Tibial artery (tissue), 4 donors: ENCODE results near the gene JAKMIP2.

Source experiments
- DNase-seq, 2 donors: peaks; one replicate each; pipeline ENCODE4 v3.0.0-alpha.2; 2019
- H3K27ac ChIP-seq, 2 donors: fragments of 200-600 bp; sonication (generic) in 1 of 2; 1 replicate in 1 of 2; 2 replicates in 1 of 2; pipeline ENCODE4 v1.5.1; 2018 to 2019; ENCODE audit warnings: mild to moderate bottlenecking in 1 of 2
- H3K27me3 ChIP-seq, 2 donors: fragments of 200-600 bp; sonication (generic) in 1 of 2; one replicate each; pipeline versions ENCODE4 v1.5.1 to v1.6.0; 2016 to 2019
- H3K36me3 ChIP-seq, 3 donors: fragments of 200-600 bp; sonication (generic) in 2 of 3; one replicate each; pipeline ENCODE4 v1.5.1; 2016 to 2019; ENCODE audit warnings: mild to moderate bottlenecking in 2 of 3
- H3K4me1 ChIP-seq, 4 donors: fragments of 200-600 bp; sonication (generic) in 2 of 4; 1 replicate in 3 of 4; 2 replicates in 1 of 4; pipeline ENCODE4 v1.5.1; 2016 to 2019
- H3K4me3 ChIP-seq, 2 donors: fragments of 200-600 bp; sonication (generic) in 1 of 2; 1 replicate in 1 of 2; 2 replicates in 1 of 2; pipeline ENCODE4 v1.5.1; 2018 to 2019; ENCODE audit warnings: mild to moderate bottlenecking in 2 of 2
- H3K9me3 ChIP-seq, 3 donors: fragments of 200-600 bp; sonication (generic) in 1 of 3; one replicate each; pipeline ENCODE4 v1.5.1; 2016 to 2019
- intact Hi-C: fragments of 100-400 bp; cut with DNase I; formaldehyde crosslinking; loops from one replicate; pipeline ENCODE4 v1.15.0; 2023; ENCODE audit warnings: low total_unique reads
- TF ChIP-seq, protein P1 (sequence below), 2 experiments: fragments of 200-600 bp in 1 of 2; fragments of 450-650 bp in 1 of 2; IDR thresholded peaks; one replicate each; pipeline ENCODE4 v1.5.1; 2017 to 2019; ENCODE audit warnings: antibody characterized with exemption in 2 of 2, mild to moderate bottlenecking in 1 of 2, moderate library complexity in 1 of 2

The JAKMIP2 gene

DNA sequence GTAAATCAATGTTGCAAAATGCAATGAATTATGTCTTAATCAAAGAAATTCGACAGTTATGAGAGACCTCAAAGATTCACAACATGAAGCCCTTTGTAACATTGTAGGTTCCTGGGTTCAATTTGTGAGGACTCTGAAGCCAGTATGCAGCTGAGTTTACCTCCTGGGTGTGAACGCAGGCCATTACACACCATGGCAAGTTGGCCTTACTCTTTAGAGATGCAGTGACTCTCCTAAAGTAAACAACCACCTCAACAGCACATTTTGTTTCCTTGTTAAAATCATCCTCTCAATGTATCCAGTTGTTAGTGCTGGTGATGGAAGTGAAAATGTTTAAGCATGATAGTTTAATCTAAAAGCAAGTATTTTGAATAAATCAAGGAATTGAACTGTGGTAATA, 73.8 kb downstream of the JAKMIP2 start:
- Histone ChIP-seq H3K9me3 (no peaks in the 10 kb centered on the region), H3K4me1 (no peaks in the 10 kb centered on the region), H3K27ac (no peak overlapping the region), H3K27me3 (no peaks in the 10 kb centered on the region), H3K4me3 (no peak overlapping the region), H3K36me3 (no peaks in the 10 kb centered on the region)
- intact Hi-C loops, result no loop called here
- no peak for DNase-seq
- TF ChIP-seq, protein P1, sequence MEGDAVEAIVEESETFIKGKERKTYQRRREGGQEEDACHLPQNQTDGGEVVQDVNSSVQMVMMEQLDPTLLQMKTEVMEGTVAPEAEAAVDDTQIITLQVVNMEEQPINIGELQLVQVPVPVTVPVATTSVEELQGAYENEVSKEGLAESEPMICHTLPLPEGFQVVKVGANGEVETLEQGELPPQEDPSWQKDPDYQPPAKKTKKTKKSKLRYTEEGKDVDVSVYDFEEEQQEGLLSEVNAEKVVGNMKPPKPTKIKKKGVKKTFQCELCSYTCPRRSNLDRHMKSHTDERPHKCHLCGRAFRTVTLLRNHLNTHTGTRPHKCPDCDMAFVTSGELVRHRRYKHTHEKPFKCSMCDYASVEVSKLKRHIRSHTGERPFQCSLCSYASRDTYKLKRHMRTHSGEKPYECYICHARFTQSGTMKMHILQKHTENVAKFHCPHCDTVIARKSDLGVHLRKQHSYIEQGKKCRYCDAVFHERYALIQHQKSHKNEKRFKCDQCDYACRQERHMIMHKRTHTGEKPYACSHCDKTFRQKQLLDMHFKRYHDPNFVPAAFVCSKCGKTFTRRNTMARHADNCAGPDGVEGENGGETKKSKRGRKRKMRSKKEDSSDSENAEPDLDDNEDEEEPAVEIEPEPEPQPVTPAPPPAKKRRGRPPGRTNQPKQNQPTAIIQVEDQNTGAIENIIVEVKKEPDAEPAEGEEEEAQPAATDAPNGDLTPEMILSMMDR (IDR thresholded peaks at IDR 0.05), result no peak

DNA sequence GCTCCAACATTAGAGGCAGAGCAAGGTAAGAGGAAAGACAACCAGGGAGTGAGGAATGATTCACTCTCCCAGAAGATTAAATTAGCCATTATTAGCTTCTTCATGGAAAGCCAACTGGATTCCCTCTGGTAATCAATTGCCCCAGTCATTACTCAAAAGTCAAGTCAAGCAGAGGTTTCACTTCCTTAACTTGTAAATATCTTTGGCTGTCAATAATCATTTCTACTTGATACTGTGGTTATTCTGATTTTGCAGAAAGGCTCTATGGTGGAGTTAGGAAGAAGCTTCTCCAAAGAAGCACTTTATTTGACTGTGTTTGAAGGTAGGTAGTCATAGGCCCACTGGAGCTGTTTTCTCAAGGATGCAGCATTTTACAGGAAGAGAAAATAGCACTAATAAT, 78.0 kb downstream of the JAKMIP2 start:
- no peaks in the 10 kb centered on the region for H3K36me3 ChIP-seq
- H3K9me3 ChIP-seq, result no peaks in the 10 kb centered on the region
- TF ChIP-seq, protein P1 (IDR thresholded peaks at IDR 0.05), result no peak
- intact Hi-C loops, result no loop called here
- no peaks in the 10 kb centered on the region for H3K27me3 ChIP-seq
- no peak overlapping the region for H3K27ac ChIP-seq
- H3K4me3 ChIP-seq, result no peak overlapping the region
- no peak for DNase-seq
- H3K4me1 ChIP-seq, result no peaks in the 10 kb centered on the region

DNA sequence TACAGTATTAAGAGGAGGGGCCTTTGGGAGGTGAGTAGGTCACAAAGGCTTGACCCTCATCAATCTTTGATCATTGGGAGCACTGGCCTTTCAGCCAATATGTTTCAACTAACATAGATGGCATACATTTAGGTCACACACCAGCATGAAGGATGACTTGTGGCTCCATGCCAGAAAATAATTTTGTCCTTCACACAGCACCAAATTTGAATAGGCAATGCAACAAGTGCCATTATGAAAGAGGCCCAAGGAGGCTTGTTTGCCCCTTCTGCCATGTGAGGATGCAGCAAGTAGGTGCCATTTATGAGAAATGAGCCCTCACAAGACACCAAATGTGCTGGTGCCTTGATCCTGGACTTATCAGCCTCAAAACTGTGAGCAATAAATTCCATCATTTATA, 81.1 kb downstream of the JAKMIP2 start:
- H3K27ac ChIP-seq, result no peak overlapping the region
- H3K27me3 ChIP-seq, result peaks cover 0 to 4% of the 10 kb centered on the region in 2 donors
- no peak overlapping the region for H3K4me3 ChIP-seq
- TF ChIP-seq, protein P1 (IDR thresholded peaks at IDR 0.05), result no peak
- intact Hi-C loops, result no loop called here
- no peak for DNase-seq
- no peaks in the 10 kb centered on the region for H3K9me3 ChIP-seq
- H3K36me3 ChIP-seq, result no peaks in the 10 kb centered on the region
- no peaks in the 10 kb centered on the region for H3K4me1 ChIP-seq

DNA sequence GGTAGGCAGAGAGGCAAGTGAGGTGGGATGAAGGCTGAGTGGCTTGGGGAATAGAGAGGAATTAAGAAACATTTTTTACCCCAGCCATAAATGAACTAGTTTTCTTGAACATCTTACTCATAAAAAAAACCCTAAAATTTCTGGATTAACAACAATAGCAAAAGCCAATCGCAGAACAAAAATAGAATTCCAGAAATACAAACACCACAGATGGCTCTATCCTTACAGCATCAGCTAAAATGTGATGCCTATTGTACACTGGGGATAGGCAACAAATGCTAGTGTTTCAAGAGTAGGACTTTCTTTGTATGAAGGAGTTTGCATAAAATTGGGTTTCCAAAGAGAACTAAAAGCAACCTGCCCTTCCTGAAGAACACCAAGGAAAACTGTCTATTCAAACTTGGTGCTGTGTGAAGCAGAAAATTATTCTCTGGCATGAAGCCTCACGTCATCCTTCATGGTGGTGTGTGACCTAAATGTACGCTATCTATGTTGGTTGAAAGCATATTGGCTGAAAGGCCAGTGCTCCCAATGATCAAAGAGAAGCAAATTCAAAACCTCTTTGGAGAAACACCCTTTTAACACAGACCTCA, 82.9 kb downstream of the JAKMIP2 start:
- no peak for DNase-seq
- no peak overlapping the region for H3K4me3 ChIP-seq
- intact Hi-C loops, result no loop called here
- H3K27me3 ChIP-seq, result peaks cover 0 to 4% of the 10 kb centered on the region in 2 donors
- no peaks in the 10 kb centered on the region for H3K9me3 ChIP-seq
- TF ChIP-seq, protein P1 (IDR thresholded peaks at IDR 0.05), result no peak
- no peak overlapping the region for H3K27ac ChIP-seq
- H3K4me1 ChIP-seq, result no peaks in the 10 kb centered on the region
- H3K36me3 ChIP-seq, result no peaks in the 10 kb centered on the region

DNA sequence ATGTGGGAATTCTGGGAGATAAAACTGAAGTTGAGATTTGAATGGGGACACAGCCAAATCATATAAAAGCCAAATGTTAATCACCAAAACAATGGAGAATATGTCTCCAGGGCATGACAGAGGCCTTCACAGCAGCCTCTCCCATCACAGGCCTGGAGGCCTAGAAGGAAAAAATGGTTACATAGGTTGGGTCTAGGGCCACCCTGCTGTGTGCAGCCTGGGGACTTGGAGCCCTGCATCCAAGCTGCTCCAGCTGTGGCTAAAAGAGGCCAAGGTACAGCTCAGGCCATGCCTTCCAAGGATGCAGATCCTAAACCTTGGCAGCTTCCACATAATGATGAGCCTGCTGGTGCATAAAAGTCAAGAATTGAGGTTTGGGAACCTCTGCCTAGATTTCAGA, 85.1 kb downstream of the JAKMIP2 start:
- Histone ChIP-seq H3K4me1 (no peaks in the 10 kb centered on the region), H3K27ac (no peak overlapping the region), H3K27me3 (peaks cover 0 to 4% of the 10 kb centered on the region in 2 donors), H3K9me3 (no peaks in the 10 kb centered on the region), H3K36me3 (no peaks in the 10 kb centered on the region), H3K4me3 (no peak overlapping the region)
- DNase-seq, result no peak
- TF ChIP-seq, protein P1 (IDR thresholded peaks at IDR 0.05), result no peak
- intact Hi-C loops, result no loop called here

DNA sequence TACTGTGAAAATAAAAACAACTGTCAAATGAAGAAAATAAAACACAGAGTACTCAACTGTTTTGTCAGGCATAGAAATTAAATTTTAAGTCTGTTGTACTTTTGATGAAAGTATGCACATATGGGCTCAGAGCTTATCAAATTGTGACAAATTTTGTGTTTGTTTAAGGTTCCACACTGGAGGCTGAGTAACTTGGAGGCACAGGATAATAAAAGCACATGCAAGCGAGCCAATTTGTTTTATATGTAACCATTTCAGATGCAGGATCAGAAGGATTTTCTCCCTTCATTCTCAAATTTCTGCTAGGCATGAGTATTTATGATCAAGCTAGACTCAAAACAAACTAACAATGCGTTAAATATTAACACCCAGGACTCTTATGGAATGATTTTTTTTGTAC, 87.8 kb downstream of the JAKMIP2 start:
- intact Hi-C loops, result no loop called here
- Histone ChIP-seq H3K36me3 (no peaks in the 10 kb centered on the region), H3K4me3 (no peak overlapping the region), H3K27ac (no peak overlapping the region), H3K9me3 (no peaks in the 10 kb centered on the region), H3K4me1 (peaks cover 0 to 19% (median 2%) of the 10 kb centered on the region in 4 donors), H3K27me3 (peaks cover 0 to 4% of the 10 kb centered on the region in 2 donors)
- no peak for DNase-seq
- TF ChIP-seq, protein P1 (IDR thresholded peaks at IDR 0.05), result no peak
